Keratinocyte (primary cell): ENCODE results near the gene PCDHA3.
"Not testable (repeated sequence)": the region's sequence is repeated elsewhere in the genome, so short reads cannot be mapped to it uniquely, and the experiment has no call there.

Source experiments
- CTCF ChIP-seq, 3 experiments: IDR thresholded peaks in 1 of 3; conservative IDR thresholded peaks in 1 of 3; optimal IDR thresholded peaks in 1 of 3; 2 replicates in 2 of 3; 3 replicates in 1 of 3; pipeline versions ENCODE3 to v1.5.1; 2011; ENCODE audit warnings: low read length in 3 of 3, mild to moderate bottlenecking in 3 of 3, moderate library complexity in 2 of 3, control low read depth in 1 of 3, inconsistent platforms in 1 of 3; ENCODE audit not compliant: insufficient read depth in 2 of 3; ENCODE audit errors: extremely low read depth in 1 of 3
- EZH2 ChIP-seq: IDR thresholded peaks from one replicate; pipeline ENCODE4 v1.6.1; 2012; ENCODE audit warnings: inconsistent platforms, mild to moderate bottlenecking, low read length, moderate library complexity

DNA sequence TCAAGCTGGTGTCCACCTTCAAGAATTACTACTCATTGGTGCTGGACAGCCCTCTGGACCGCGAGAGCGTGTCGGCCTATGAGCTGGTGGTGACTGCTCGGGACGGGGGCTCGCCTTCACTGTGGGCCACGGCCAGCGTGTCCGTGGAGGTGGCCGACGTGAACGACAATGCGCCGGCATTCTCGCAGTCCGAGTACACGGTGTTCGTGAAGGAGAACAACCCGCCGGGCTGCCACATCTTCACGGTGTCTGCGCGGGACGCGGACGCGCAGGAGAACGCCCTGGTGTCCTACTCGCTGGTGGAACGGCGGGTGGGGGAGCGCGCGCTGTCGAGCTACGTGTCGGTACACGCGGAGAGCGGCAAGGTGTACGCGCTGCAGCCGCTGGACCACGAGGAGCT is 1.5 kb downstream of the PCDHA3 start:
- TF ChIP-seq CTCF (optimal IDR thresholded peaks at IDR 0.05 in 1 of 3, IDR thresholded peaks at IDR 0.05 in 1 of 3, conservative IDR thresholded peaks at IDR 0.05 in 1 of 3; ENCODE audit: extremely low read depth in 1 of 3, insufficient read depth in 2 of 3, low read length in 3 of 3); EZH2: not testable (repeated sequence)
